DOHH2 (cell line): ENCODE measurements around the gene PRSS8.

ENCODE experiments used
- H3F3A ChIP-seq: fragments of 200-600 bp; sonication (generic), shearing (Covaris generic); 2 replicates; pipeline ENCODE4 v1.6.0; 2016; ENCODE audit warnings: antibody characterized with exemption, mild to moderate bottlenecking; ENCODE audit not compliant: control insufficient read depth, insufficient read depth
- H3K27ac ChIP-seq: fragments of 200-600 bp; sonication (generic); 2 replicates; pipeline ENCODE4 v1.5.1; 2014; ENCODE audit warnings: low read depth, mild to moderate bottlenecking, low read length, moderate library complexity
- H3K27me3 ChIP-seq: fragments of 200-600 bp; sonication (generic); 2 replicates; pipeline ENCODE4 v1.6.1; 2014; ENCODE audit warnings: mild to moderate bottlenecking, low read length, mixed read lengths; ENCODE audit not compliant: control insufficient read depth
- H3K36me3 ChIP-seq: fragments of 200-600 bp; sonication (generic); 2 replicates; pipeline ENCODE4 v1.6.1; 2014; ENCODE audit warnings: mild to moderate bottlenecking, low read length, moderate library complexity, mixed read lengths; ENCODE audit not compliant: control insufficient read depth
- H3K4me1 ChIP-seq: fragments of 200-600 bp; sonication (generic); 2 replicates; pipeline ENCODE4 v1.6.1; 2014; ENCODE audit warnings: mild to moderate bottlenecking, low read length, mixed read lengths; ENCODE audit not compliant: control insufficient read depth
- H3K4me2 ChIP-seq: fragments of 200-600 bp; sonication (generic); 2 replicates; pipeline ENCODE4 v1.6.0; 2014; ENCODE audit warnings: mild to moderate bottlenecking, low read length, moderate library complexity
- H3K4me3 ChIP-seq: fragments of 200-600 bp; sonication (generic); 2 replicates; pipeline ENCODE4 v1.5.1; 2014; ENCODE audit warnings: mild to moderate bottlenecking, low read length, mixed read lengths
- H3K79me2 ChIP-seq: fragments of 200-600 bp; sonication (generic); 2 replicates; pipeline ENCODE4 v1.6.1; 2014; ENCODE audit warnings: mild to moderate bottlenecking, low read length, mixed read lengths; ENCODE audit not compliant: control insufficient read depth
- H3K9me2 ChIP-seq: fragments of 200-600 bp; sonication (generic); replicated peaks from 2 replicates; pipeline ENCODE4 v1.6.1; 2014; ENCODE audit warnings: mild to moderate bottlenecking, low read length, mixed read lengths; ENCODE audit not compliant: control insufficient read depth
- H3K9me3 ChIP-seq: fragments of 200-600 bp; sonication (generic); 2 replicates; pipeline ENCODE4 v1.6.1; 2014; ENCODE audit warnings: antibody characterized with exemption, low read length, mixed read lengths; ENCODE audit not compliant: control insufficient read depth, insufficient read depth
- H4K20me1 ChIP-seq: fragments of 200-600 bp; sonication (generic); 2 replicates; pipeline ENCODE4 v1.6.0; 2014; ENCODE audit warnings: low read depth, mild to moderate bottlenecking, antibody characterized with exemption, low read length, moderate library complexity; ENCODE audit not compliant: control insufficient read depth, insufficient read depth
- CTCF ChIP-seq: fragments of 200-600 bp; sonication (generic); IDR thresholded peaks from one replicate; pipeline ENCODE4 v1.5.1; 2014; ENCODE audit warnings: antibody characterized with exemption, mild to moderate bottlenecking, low read depth, low read length; ENCODE audit not compliant: poor library complexity, severe bottlenecking
- EZH2phosphoT487 ChIP-seq: fragments of 200-600 bp; sonication (generic); IDR thresholded peaks from 2 replicates; pipeline ENCODE4 v1.6.1; 2017; ENCODE audit warnings: borderline replicate concordance, mild to moderate bottlenecking, antibody characterized with exemption, low read length, moderate library complexity, mixed read lengths

The PRSS8 gene

GRCh38 chr16:31134091-31134571 lies 1.4 kb downstream of the PRSS8 start:
- Histone ChIP-seq H3K4me1 (no peaks in the 10 kb centered on the region), H3K9me3 (no peaks in the 10 kb centered on the region), H3K36me3 (peaks cover 12% of the 10 kb centered on the region), H3K4me2 (no peak overlapping the region), H3K4me3 (no peak overlapping the region), H3F3A (no peaks in the 10 kb centered on the region), H3K27ac (no peak overlapping the region), H3K27me3 (no peaks in the 10 kb centered on the region), H3K9me2 (no peaks in the 10 kb centered on the region), H4K20me1 (no peaks in the 10 kb centered on the region), H3K79me2 (no peaks in the 10 kb centered on the region)
- TF ChIP-seq CTCF (no peak), EZH2phosphoT487 (no peak)

DNA sequence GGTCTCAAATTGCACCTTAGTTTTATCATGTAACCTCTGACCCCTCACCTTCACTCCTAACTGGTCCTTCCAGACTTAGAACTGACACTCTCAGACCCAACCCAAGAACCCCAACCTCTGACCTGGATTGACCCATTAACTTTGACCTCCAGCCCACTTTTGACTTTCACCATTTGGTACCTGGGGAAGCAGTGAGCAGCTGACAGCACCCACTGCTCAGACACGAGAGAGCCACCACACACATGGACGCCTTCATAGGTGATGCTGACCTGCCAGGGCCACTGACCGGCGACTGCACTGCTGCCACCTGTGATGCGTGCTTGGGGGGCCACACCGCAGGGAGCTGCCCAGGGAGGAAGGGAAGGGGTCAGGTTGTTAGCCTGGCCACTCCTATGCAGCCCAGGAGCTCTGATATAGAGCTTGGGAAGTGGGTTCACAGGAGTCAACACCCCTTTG lies 2.5 kb downstream of the PRSS8 start:
- Histone ChIP-seq H3K9me2 (no peaks in the 10 kb centered on the region), H3K4me3 (no peak overlapping the region), H3F3A (no peaks in the 10 kb centered on the region), H3K36me3 (peaks cover 12% of the 10 kb centered on the region), H3K4me2 (no peak overlapping the region), H4K20me1 (no peaks in the 10 kb centered on the region), H3K9me3 (no peaks in the 10 kb centered on the region), H3K79me2 (no peaks in the 10 kb centered on the region), H3K27me3 (no peaks in the 10 kb centered on the region), H3K4me1 (no peaks in the 10 kb centered on the region), H3K27ac (no peak overlapping the region)
- TF ChIP-seq EZH2phosphoT487 (no peak), CTCF (no peak)

- Histone ChIP-seq H3K4me1 (no peaks in the 10 kb centered on the region), H3K4me2 (no peak overlapping the region), H3K27me3 (no peaks in the 10 kb centered on the region), H4K20me1 (no peaks in the 10 kb centered on the region), H3K4me3 (no peak overlapping the region), H3K79me2 (no peaks in the 10 kb centered on the region), H3K9me2 (no peaks in the 10 kb centered on the region), H3K27ac (no peak overlapping the region), H3K9me3 (no peaks in the 10 kb centered on the region), H3K36me3 (peaks cover 12% of the 10 kb centered on the region), H3F3A (no peaks in the 10 kb centered on the region)
- no peak for TF ChIP-seq EZH2phosphoT487
- no peak for TF ChIP-seq CTCF
Measured at GRCh38 chr16:31132303-31132979, 3.1 kb downstream of the PRSS8 start.
